Ureter (tissue), 1 donor: ENCODE measurements around the gene SRSF4. TPM values are rescaled to one million over a fixed set of nuclear protein-coding genes. Genes with fewer than 3 reads are reported as not detected.

Experiments
- total RNA-seq: library from RNA; stranded (reverse); gene quantifications from one replicate; pipeline ENCODE4 v1.2.4, GENCODE V29; 2023
- donor health status: DM: yes; HTN: yes; CAD: no.

Gene SRSF4
- total RNA-seq, 1 donor from 2014 or later: 96.0 TPM

Other genes starting within 250 kb of the SRSF4 start
- 16.4 TPM for gene TMEM200B, start 58.0 kb downstream of the SRSF4 start, total RNA-seq
- gene MECR, start 49.0 kb upstream of the SRSF4 start, total RNA-seq: 49.0 TPM
- gene PTPRU, start 54.6 kb upstream of the SRSF4 start, total RNA-seq: 100 TPM